SK-N-SH (cell line): Measurements from ENCODE around the gene LRRN4CL. TPM values are rescaled to one million over a fixed set of nuclear protein-coding genes. Genes with fewer than 3 reads are reported as not detected.

ENCODE experiments used
- CTCF ChIA-PET: fragments of 300-600, 350-600 bp; formaldehyde crosslinking; extraction: SDS; loops from one replicate; lab custom pipeline; 2021; lab: Yijun Ruan, JAX
- POLR2A ChIA-PET: fragments of 350-600 bp; sonication (Branson Sonifier 250); formaldehyde crosslinking; extraction: SDS; loops from one replicate; lab custom pipeline; 2020; ENCODE audit warnings: antibody characterized with exemption, inconsistent platforms; lab: Yijun Ruan, JAX
- DNase-seq: peaks from one replicate; pipeline ENCODE4 v3.0.0; 2012
- H2AFZ ChIP-seq: fragments of 200-600 bp; sonication (generic); 2 replicates; pipeline ENCODE4 v1.8.1; 2016; ENCODE audit warnings: antibody characterized with exemption, mild to moderate bottlenecking, low read depth
- H3F3A ChIP-seq: fragments of 200-600 bp; sonication (generic); replicated peaks from 2 replicates; pipeline ENCODE3; 2016; ENCODE audit warnings: antibody characterized with exemption, mild to moderate bottlenecking; ENCODE audit not compliant: insufficient read depth
- H3K27ac ChIP-seq, 2 experiments: fragments of 200-500 bp in 1 of 2; fragments of 200-600 bp in 1 of 2; sonication (Bioruptor generic) in 1 of 2; sonication (generic), shearing (Covaris generic) in 1 of 2; 2 replicates each; pipeline versions ENCODE4 v1.5.1 to v1.6.1; 2014 to 2016; ENCODE audit warnings: low read depth in 2 of 2, inconsistent platforms in 1 of 2, low read length in 1 of 2, mild to moderate bottlenecking in 1 of 2, mixed read lengths in 1 of 2
- H3K27me3 ChIP-seq: fragments of 200-600 bp; sonication (generic), shearing (Covaris generic); 2 replicates; pipeline ENCODE4 v1.6.1; 2016; ENCODE audit warnings: mixed run types; ENCODE audit not compliant: insufficient read depth
- H3K36me3 ChIP-seq, 2 experiments: fragments of 200-500 bp in 1 of 2; fragments of 200-600 bp in 1 of 2; sonication (Bioruptor generic) in 1 of 2; sonication (generic) in 1 of 2; replicated peaks in 1 of 2; 2 replicates each; pipeline versions ENCODE3 to v1.5.1; 2014 to 2016; ENCODE audit warnings: low read length in 1 of 2, mild to moderate bottlenecking in 1 of 2; ENCODE audit not compliant: insufficient read depth in 2 of 2, control insufficient read depth in 1 of 2
- H3K4me1 ChIP-seq, 2 experiments: fragments of 200-500 bp in 1 of 2; fragments of 200-600 bp in 1 of 2; sonication (Bioruptor generic) in 1 of 2; sonication (generic), shearing (Covaris generic) in 1 of 2; 2 replicates each; pipeline versions ENCODE4 v1.5.1 to v1.6.1; 2014 to 2016; ENCODE audit warnings: low read depth in 1 of 2, low read length in 1 of 2, mixed run types in 1 of 2; ENCODE audit not compliant: insufficient read depth in 2 of 2, control insufficient read depth in 1 of 2
- H3K4me2 ChIP-seq: fragments of 200-600 bp; sonication (generic), shearing (Covaris generic); 2 replicates; pipeline ENCODE4 v1.6.1; 2017; ENCODE audit warnings: mixed run types
- H3K4me3 ChIP-seq, 2 experiments: fragments of 200-500 bp in 1 of 2; fragments of 200-600 bp in 1 of 2; sonication (Bioruptor generic) in 1 of 2; sonication (generic), shearing (Covaris generic) in 1 of 2; 2 replicates each; pipeline versions ENCODE4 v1.5.1 to v1.8.1; 2014 to 2016; ENCODE audit warnings: low read depth in 2 of 2, inconsistent platforms in 1 of 2, low read length in 1 of 2, mild to moderate bottlenecking in 1 of 2, mixed read lengths in 1 of 2, moderate library complexity in 1 of 2
- H3K79me2 ChIP-seq: fragments of 200-600 bp; sonication (generic); 2 replicates; pipeline ENCODE4 v1.8.1; 2017; ENCODE audit warnings: mild to moderate bottlenecking; ENCODE audit not compliant: insufficient read depth
- H3K9ac ChIP-seq: fragments of 200-600 bp; sonication (generic); 2 replicates; pipeline ENCODE4 v1.6.1; 2017; ENCODE audit warnings: mixed run types
- H3K9me2 ChIP-seq: fragments of 200-600 bp; sonication (generic); 2 replicates; pipeline ENCODE4 v1.6.1; 2017; ENCODE audit warnings: mixed run types
- H3K9me3 ChIP-seq: fragments of 200-600 bp; sonication (generic); 2 replicates; pipeline ENCODE4 v1.6.1; 2017; ENCODE audit warnings: mixed run types, mild to moderate bottlenecking, moderate library complexity
- H4K20me1 ChIP-seq: fragments of 200-600 bp; sonication (generic); 2 replicates; pipeline ENCODE4 v1.6.1; 2017; ENCODE audit warnings: mild to moderate bottlenecking, mixed run types; ENCODE audit not compliant: insufficient read depth
- CTCF ChIP-seq: fragments of 200-600 bp; sonication (generic); IDR thresholded peaks from 2 replicates; pipeline ENCODE4 v1.6.1; 2017; ENCODE audit warnings: antibody characterized with exemption, mild to moderate bottlenecking, moderate library complexity
- ELF1 ChIP-seq: IDR thresholded peaks from 2 replicates; pipeline ENCODE4 v1.4.0; 2012
- EP300 ChIP-seq, 2 experiments: IDR thresholded peaks; 2 replicates each; pipeline versions ENCODE4 v1.4.0 to v1.6.1; 2012; ENCODE audit warnings: borderline replicate concordance in 1 of 2, low read depth in 1 of 2, low read length in 1 of 2
- FOSL2 ChIP-seq: IDR thresholded peaks from 2 replicates; pipeline ENCODE4 v1.4.0; 2012; ENCODE audit warnings: low read depth, mild to moderate bottlenecking, moderate library complexity, borderline replicate concordance
- FOXJ3 ChIP-seq: sonication (generic); formaldehyde crosslinking; IDR thresholded peaks from 2 replicates; pipeline ENCODE4 v1.5.1; 2020; ENCODE audit warnings: mild to moderate bottlenecking, missing genetic modification reagents
- GABPA ChIP-seq: IDR thresholded peaks from 2 replicates; pipeline ENCODE4 v1.4.0; 2012; ENCODE audit warnings: low read depth, mild to moderate bottlenecking
- GATA2 ChIP-seq: sonication (generic); formaldehyde crosslinking; IDR thresholded peaks from 2 replicates; pipeline ENCODE4 v1.5.0; 2020; ENCODE audit warnings: mild to moderate bottlenecking, missing genetic modification reagents
- IRF3 ChIP-seq: fragments of 150-350 bp; IDR thresholded peaks from 2 replicates; pipeline ENCODE4 v1.6.1; 2016; ENCODE audit warnings: mild to moderate bottlenecking, low read depth, low read length
- JUND ChIP-seq: IDR thresholded peaks from 2 replicates; pipeline ENCODE4 v1.4.0; 2012
- MAX ChIP-seq: IDR thresholded peaks from 2 replicates; pipeline ENCODE4 v1.4.0; 2012; ENCODE audit warnings: low read depth
- MEF2A ChIP-seq: IDR thresholded peaks from 2 replicates; pipeline ENCODE4 v1.4.0; 2012; ENCODE audit warnings: low read depth, borderline replicate concordance
- MXI1 ChIP-seq: IDR thresholded peaks from 2 replicates; pipeline ENCODE4 v1.6.1; 2012; ENCODE audit warnings: mild to moderate bottlenecking, low read depth, low read length, improper control_type of control experiment
- NFIC ChIP-seq: IDR thresholded peaks from 2 replicates; pipeline ENCODE4 v1.4.0; 2012; ENCODE audit warnings: borderline replicate concordance
- NRF1 ChIP-seq: IDR thresholded peaks from 2 replicates; pipeline ENCODE4 v1.6.1; 2012; ENCODE audit warnings: low read depth, mild to moderate bottlenecking, low read length
- POLR2AphosphoS5 ChIP-seq: IDR thresholded peaks from 2 replicates; pipeline ENCODE4 v1.6.1; 2012; ENCODE audit warnings: low read depth, low read length
- RAD21 ChIP-seq: IDR thresholded peaks from 2 replicates; pipeline ENCODE4 v1.6.1; 2012; ENCODE audit warnings: mild to moderate bottlenecking, low read length
- RCOR1 ChIP-seq: fragments of 150-350 bp; IDR thresholded peaks from 2 replicates; pipeline ENCODE4 v1.6.1; 2017; ENCODE audit warnings: antibody characterized with exemption, low read length
- REST ChIP-seq: IDR thresholded peaks from 2 replicates; pipeline ENCODE4 v1.6.1; 2012; ENCODE audit warnings: mild to moderate bottlenecking, low read depth, low read length, moderate library complexity
- RFX5 ChIP-seq: IDR thresholded peaks from 2 replicates; pipeline ENCODE4 v1.6.1; 2012; ENCODE audit warnings: mild to moderate bottlenecking, improper control_type of control experiment, low read length
- SIN3A ChIP-seq: IDR thresholded peaks from 2 replicates; pipeline ENCODE4 v1.6.1; 2012; ENCODE audit warnings: low read depth, mild to moderate bottlenecking, low read length, moderate library complexity, borderline replicate concordance
- SMC3 ChIP-seq: IDR thresholded peaks from 2 replicates; pipeline ENCODE4 v1.6.1; 2012; ENCODE audit warnings: low read depth, low read length, improper control_type of control experiment
- TAF1 ChIP-seq: IDR thresholded peaks from 2 replicates; pipeline ENCODE4 v1.6.1; 2012; ENCODE audit warnings: low read depth, mild to moderate bottlenecking, low read length, moderate library complexity, borderline replicate concordance
- TEAD4 ChIP-seq: IDR thresholded peaks from 2 replicates; pipeline ENCODE4 v1.4.0; 2012; ENCODE audit warnings: mild to moderate bottlenecking, borderline replicate concordance; ENCODE audit not compliant: insufficient read depth
- USF2 ChIP-seq: fragments of 150-350 bp; IDR thresholded peaks from 2 replicates; pipeline ENCODE4 v1.6.1; 2017; ENCODE audit warnings: antibody characterized with exemption, low read length, low read depth, borderline replicate concordance
- YY1 ChIP-seq: IDR thresholded peaks from 2 replicates; pipeline ENCODE4 v1.4.0; 2012; ENCODE audit warnings: low read depth, mild to moderate bottlenecking
- WGBS: methylation state at CpG from one replicate; pipeline ENCODE4 v1.1.6; 2017; ENCODE audit warnings: low lambda C conversion rate; 5-methylcytosine and 5-hydroxymethylcytosine counted together
- polyA plus RNA-seq, 3 experiments: library from polyadenylated mRNA; depleted of rRNA; stranded (reverse); fragments of >200 nt; gene quantifications; 2 replicates each; pipeline ENCODE4 v1.2.3, GENCODE V29; 2012

The LRRN4CL gene
- polyA plus RNA-seq, 1 of the 3 experiments (the other 2 are of a cell fraction), result 0.08 TPM

GRCh38 chr11:62709247-62710000 is 20.1 kb upstream of the LRRN4CL start:
- H3K79me2 ChIP-seq, result peaks cover 10% of the 10 kb centered on the region; the same call in 1 of the 2 replicates
- peak overlapping the region; percentile 85 to 94 for H3K27ac ChIP-seq
- no peaks in the 10 kb centered on the region for H3K9me2 ChIP-seq
- H3K9me3 ChIP-seq, result no peaks in the 10 kb centered on the region
- H3K27me3 ChIP-seq, result no peaks in the 10 kb centered on the region
- H3K36me3 ChIP-seq, result peaks cover 35 to 41% of the 10 kb centered on the region in 2 experiments
- peak overlapping the region; percentile 81 for H3K4me2 ChIP-seq
- peak overlapping the region; percentile 48 to 59 for H3K4me3 ChIP-seq
- H4K20me1 ChIP-seq, result no peaks in the 10 kb centered on the region
- CTCF ChIA-PET, result interaction anchor here (0.8 to 6.6 kb wide), 5 partner anchors 15 to 175 kb away, joined by 3 to 48 read pairs (median 3); no protein-coding TSS in a partner anchor
- peak overlapping the region; percentile 70 for H3K9ac ChIP-seq
- POLR2A ChIA-PET, result interaction anchor here (0.6 to 4.0 kb wide), 10 partner anchors 16 to 180 kb away, joined by 3 to 24 read pairs (median 4); partner anchors contain the start of genes C11orf98, CSKMT, HNRNPUL2 and LBHD1
- WGBS, result 31% methylated on average over 26 of the region's 47 CpGs
- DNase-seq, result peak; percentile 89
- H3F3A ChIP-seq, result peaks cover 54% of the 10 kb centered on the region
- H3K4me1 ChIP-seq, result peaks cover 22 to 45% of the 10 kb centered on the region in 2 experiments; a peak in 3 of 4 replicates
- peak overlapping the region; percentile 93 for H2AFZ ChIP-seq
- no peak for TF ChIP-seq NFIC
- TF ChIP-seq FOXJ3 (CRISPR knock-in tag), result no peak; the same call in 1 of the 2 replicates
- no peak for TF ChIP-seq RFX5
- TF ChIP-seq MXI1, result 0 out of 2 replicates have a peak, but pooled peaks have one; percentile 3
- peak; percentile 27 for TF ChIP-seq RCOR1
- peak; percentile 100 for TF ChIP-seq YY1
- no peak for TF ChIP-seq NRF1
- TF ChIP-seq EP300 (IDR thresholded peaks at IDR 0.05; ENCODE audit: borderline replicate concordance in 1 of 2, low read depth in 1 of 2, low read length in 1 of 2), result peak in 1 of 2 experiments; percentile 24; a peak in 1 of 4 replicates
- no peak for TF ChIP-seq MAX
- peak; percentile 72 for TF ChIP-seq GABPA
- TF ChIP-seq JUND, result peak; percentile 56; the same call in 1 of the 2 replicates
- TF ChIP-seq IRF3, result no peak
- no peak for TF ChIP-seq MEF2A
- TF ChIP-seq USF2, result no peak
- TF ChIP-seq ELF1, result peak; percentile 82
- TF ChIP-seq TEAD4, result peak; percentile 95
- TF ChIP-seq FOSL2, result no peak
- no peak for TF ChIP-seq SMC3
- TF ChIP-seq REST, result no peak
- 0 out of 2 replicates have a peak, but pooled peaks have one; percentile 62 for TF ChIP-seq SIN3A
- TF ChIP-seq POLR2AphosphoS5, result peak; percentile 89
- no peak for TF ChIP-seq RAD21
- TF ChIP-seq CTCF, result no peak
- TF ChIP-seq GATA2 (CRISPR knock-in tag), result no peak
- TF ChIP-seq TAF1, result peak; percentile 78; the same call in 1 of the 2 replicates
